Measurements from ENCODE around the gene IDH1.

GRCh38 chr2:208265371-208265800 is 10.5 kb upstream of the IDH1 start:
- TF ChIP-seq POLR2AphosphoS5 (IDR thresholded peaks at IDR 0.05) (no peak), POLR2A (IDR thresholded peaks at IDR 0.05) (no peak)

All from prostate gland (tissue), 1 donor.